ENCODE results near the gene EID2B. TPM values are rescaled to one million over a fixed set of nuclear protein-coding genes. Genes with fewer than 3 reads are reported as not detected.

EID2B gene
- total and polyA plus RNA-seq, 2 of the 8 experiments (the other 6 are each of a cell fraction or from before 2014, with no cell fraction given) = 2.1 to 2.4 TPM

DNA sequence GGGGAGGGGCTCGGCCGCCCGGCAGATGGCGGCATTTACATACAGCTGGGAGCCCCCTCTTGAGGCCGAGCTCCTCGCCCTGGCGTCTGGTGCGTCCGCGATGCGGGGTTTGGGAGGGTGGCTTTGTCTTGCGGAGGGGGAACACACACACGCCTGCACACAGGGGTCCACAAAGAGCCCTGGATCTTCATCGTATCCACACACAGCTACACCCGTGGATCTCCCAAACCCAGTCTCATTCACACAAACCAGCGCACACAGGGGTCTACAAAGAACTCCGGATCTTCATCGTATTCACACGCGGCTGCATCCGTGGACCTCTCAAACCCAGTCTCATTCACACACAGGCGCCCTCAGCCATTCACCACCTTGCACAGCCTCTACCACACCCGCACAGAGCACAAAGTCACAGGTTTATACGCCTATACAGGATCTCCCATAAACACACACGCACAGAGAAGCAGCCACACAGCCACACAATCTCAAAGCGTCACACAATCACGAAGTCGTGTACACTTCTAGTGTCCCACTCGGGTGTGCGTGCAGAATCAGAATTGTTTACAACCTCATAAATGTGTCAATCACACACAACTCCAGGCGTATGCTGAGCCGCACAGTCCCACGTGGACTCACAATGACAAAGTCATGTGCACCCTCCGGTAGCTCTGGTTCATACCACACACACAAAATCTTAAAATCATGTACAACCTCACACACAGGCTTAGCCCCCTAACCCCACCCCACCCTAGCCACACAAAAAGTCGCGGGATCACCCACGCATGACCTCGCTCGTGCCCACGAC is 34.5 kb downstream of the EID2B start:
- Histone ChIP-seq H2BK12ac (ENCODE audit: low read depth, low read length) (peak overlapping the region; percentile 86), H2BK20ac (ENCODE audit: low read length) (no peak overlapping the region), H3K56ac (replicated peaks; ENCODE audit: insufficient read length, low read depth, low read length) (peak overlapping the region; percentile 9), H2BK120ac (replicated peaks; ENCODE audit: low read depth, low read length) (peak overlapping the region; percentile 91), H4K5ac (ENCODE audit: insufficient read length, low read depth, low read length) (peak overlapping the region; percentile 2), H3K4ac (replicated peaks; ENCODE audit: insufficient read length, low read depth, low read length) (peak overlapping the region; percentile 97), H3K27ac (ENCODE audit: low read depth, low read length) (no peak overlapping the region), H3K23ac (ENCODE audit: insufficient read length) (no peak overlapping the region), H3K18ac (ENCODE audit: extremely low read depth, low read length) (peak overlapping the region; percentile 9; the same call in 1 of the 2 replicates), H3K79me1 (ENCODE audit: low read depth, low read length) (no peaks in the 10 kb centered on the region), H3K9me3 (ENCODE audit: insufficient read depth in 2 of 2, low read depth in 1 of 2, low read length in 1 of 2) (peaks cover 0 to 8% of the 10 kb centered on the region in 2 experiments; a peak in 3 of 4 replicates), H2AK5ac (ENCODE audit: low read depth, low read length) (peak overlapping the region; percentile 54; the same call in 1 of the 2 replicates), H3K4me3 (ENCODE audit: extremely low read depth in 1 of 4, insufficient read depth in 2 of 4, low read depth in 3 of 4, low read length in 4 of 4) (peak overlapping the region; percentile 45 to 85 (median 56)), H4K8ac (ENCODE audit: extremely low read depth, insufficient read depth, low read length) (peak overlapping the region; percentile 60), H3K4me1 (replicated peaks in 1 of 4; ENCODE audit: control insufficient read depth in 3 of 4, insufficient read depth in 4 of 4, low read length in 3 of 4) (peaks cover 4 to 6% (median 5%) of the 10 kb centered on the region in 4 experiments; a peak in 5 of 7 replicates), H2BK5ac (ENCODE audit: low read depth, low read length) (peak overlapping the region; percentile 29; the same call in 1 of the 2 replicates), H3K23me2 (ENCODE audit: low read depth, low read length) (peaks cover 15% of the 10 kb centered on the region), H3K4me2 (ENCODE audit: insufficient read depth in 1 of 2, low read depth in 2 of 2, low read length in 2 of 2) (peak overlapping the region; percentile 87), H3K36me3 (ENCODE audit: control insufficient read depth in 2 of 4, insufficient read depth in 4 of 4, low read length in 3 of 4) (no peaks in the 10 kb centered on the region), H3K14ac (ENCODE audit: insufficient read length) (no peak overlapping the region), H2AFZ (ENCODE audit: low read length) (peak overlapping the region; percentile 70; the same call in 1 of the 2 replicates), H4K91ac (replicated peaks; ENCODE audit: insufficient read length, low read length) (peak overlapping the region; percentile 81), H3K9ac (replicated peaks in 1 of 4; ENCODE audit: extremely low read depth in 1 of 4, low read depth in 3 of 4, low read length in 3 of 4) (peak overlapping the region in 2 of 4 experiments; percentile 27 to 48; a peak in 3 of 7 replicates), H2BK15ac (ENCODE audit: low read length) (peak overlapping the region; percentile 94; the same call in 1 of the 2 replicates), H4K20me1 (replicated peaks in 1 of 2; ENCODE audit: control insufficient read depth in 1 of 2, insufficient read depth in 2 of 2, low read length in 2 of 2) (no peaks in the 10 kb centered on the region), H3K79me2 (ENCODE audit: control insufficient read depth in 1 of 2, insufficient read depth in 2 of 2, low read length in 2 of 2) (no peaks in the 10 kb centered on the region), H3K27me3 (replicated peaks in 1 of 4; ENCODE audit: control insufficient read depth in 3 of 4, extremely low read depth in 1 of 4, insufficient read depth in 3 of 4, low read length in 3 of 4) (peaks cover 15 to 50% (median 43%) of the 10 kb centered on the region in 4 experiments)
- FAIRE-seq (peak; percentile 19), DNase-seq (ENCODE audit: low read depth in 1 of 2, low spot score in 2 of 2) (peak in 1 of 2 experiments; percentile 85)
- CTCF ChIA-PET (ENCODE audit: partially characterized antibody) = interaction anchor here (0.6 to 6.5 kb wide), 15 partner anchors 9 to 246 kb away, joined by 3 to 47 read pairs (median 5); partner anchors contain the start of genes EID2 and EID2B
- POLR2A ChIA-PET (ENCODE audit: partially characterized antibody) = interaction anchor here (0.6 to 11.1 kb wide), 20 partner anchors 9 to 107 kb away, joined by 3 to 96 read pairs (median 6); partner anchors contain the start of genes EID2B, MED29, PAF1 and PLEKHG2
- 4% methylated on average over 32 of the region's 40 CpGs; no CpG with 5 or more reads in 1 of the 2 experiments for WGBS, 2 experiments (ENCODE audit: extremely low coverage in 1 of 2, insufficient coverage in 1 of 2, insufficient read length in 1 of 2, insufficient replicate concordance in 2 of 2, low coverage in 1 of 2, low lambda C conversion rate in 2 of 2, missing lambda C conversion rate in 1 of 2)
- TF ChIP-seq KDM1A (IDR thresholded peaks at IDR 0.05; ENCODE audit: borderline replicate concordance, low read length) (peak; percentile 28; the same call in 1 of the 2 replicates), ZNF274 (IDR thresholded peaks at IDR 0.05; ENCODE audit: borderline replicate concordance, extremely low read depth, low read length) (no peak), ASH2L (IDR thresholded peaks at IDR 0.05; ENCODE audit: low read length) (peak; percentile 67), YY1 (IDR thresholded peaks at IDR 0.05; ENCODE audit: low read depth, low read length) (peak; percentile 51; the same call in 1 of the 2 replicates), RAD21 (IDR thresholded peaks at IDR 0.05 in 1 of 2, conservative IDR thresholded peaks at IDR 0.05 in 1 of 2; ENCODE audit: low read depth in 2 of 2, low read length in 2 of 2) (peak; percentile 40 to 47), KDM4A (IDR thresholded peaks at IDR 0.05; ENCODE audit: low read depth, low read length, severe bottlenecking) (peak; percentile 54)
- TF ChIP-seq, protein P1, sequence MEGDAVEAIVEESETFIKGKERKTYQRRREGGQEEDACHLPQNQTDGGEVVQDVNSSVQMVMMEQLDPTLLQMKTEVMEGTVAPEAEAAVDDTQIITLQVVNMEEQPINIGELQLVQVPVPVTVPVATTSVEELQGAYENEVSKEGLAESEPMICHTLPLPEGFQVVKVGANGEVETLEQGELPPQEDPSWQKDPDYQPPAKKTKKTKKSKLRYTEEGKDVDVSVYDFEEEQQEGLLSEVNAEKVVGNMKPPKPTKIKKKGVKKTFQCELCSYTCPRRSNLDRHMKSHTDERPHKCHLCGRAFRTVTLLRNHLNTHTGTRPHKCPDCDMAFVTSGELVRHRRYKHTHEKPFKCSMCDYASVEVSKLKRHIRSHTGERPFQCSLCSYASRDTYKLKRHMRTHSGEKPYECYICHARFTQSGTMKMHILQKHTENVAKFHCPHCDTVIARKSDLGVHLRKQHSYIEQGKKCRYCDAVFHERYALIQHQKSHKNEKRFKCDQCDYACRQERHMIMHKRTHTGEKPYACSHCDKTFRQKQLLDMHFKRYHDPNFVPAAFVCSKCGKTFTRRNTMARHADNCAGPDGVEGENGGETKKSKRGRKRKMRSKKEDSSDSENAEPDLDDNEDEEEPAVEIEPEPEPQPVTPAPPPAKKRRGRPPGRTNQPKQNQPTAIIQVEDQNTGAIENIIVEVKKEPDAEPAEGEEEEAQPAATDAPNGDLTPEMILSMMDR (IDR thresholded peaks at IDR 0.05; ENCODE audit: control extremely low read depth in 1 of 3, insufficient read depth in 1 of 3, low read depth in 1 of 3, low read length in 3 of 3) = peak; percentile 31 to 39 (median 39)
